Myocyte (in vitro differentiated cells): ENCODE measurements around the gene ALB. TPM values are rescaled to one million over a fixed set of nuclear protein-coding genes. Genes with fewer than 3 reads are reported as not detected.
"Not testable (repeated sequence)": the region's sequence is repeated elsewhere in the genome, so short reads cannot be mapped to it uniquely, and the experiment has no call there.

Experiments
- DNase-seq: peaks from one replicate; pipeline ENCODE4 v3.0.0-alpha.2; 2012; ENCODE audit warnings: low read depth
- polyA plus RNA-seq: library from polyadenylated mRNA; unstranded; fragments of >200 nt; gene quantifications from one replicate; pipeline ENCODE4 v1.2.1, GENCODE V29; 2012; ENCODE audit warnings: missing spikeins
- total RNA-seq: library from RNA; depleted of rRNA; stranded (reverse); fragments of >200 nt; gene quantifications from 2 replicates; pipeline ENCODE4 v1.2.3, GENCODE V29; 2014

Gene ALB
- not detected in 2 replicates for total RNA-seq
- polyA plus RNA-seq, result not detected

- no peak for DNase-seq
Measured at GRCh38 chr4:73404042-73404441, at the start of gene ALB. ALB (plus strand) TSS chr4:73404287; CDS start chr4:73404328, 41 bp downstream.

DNA sequence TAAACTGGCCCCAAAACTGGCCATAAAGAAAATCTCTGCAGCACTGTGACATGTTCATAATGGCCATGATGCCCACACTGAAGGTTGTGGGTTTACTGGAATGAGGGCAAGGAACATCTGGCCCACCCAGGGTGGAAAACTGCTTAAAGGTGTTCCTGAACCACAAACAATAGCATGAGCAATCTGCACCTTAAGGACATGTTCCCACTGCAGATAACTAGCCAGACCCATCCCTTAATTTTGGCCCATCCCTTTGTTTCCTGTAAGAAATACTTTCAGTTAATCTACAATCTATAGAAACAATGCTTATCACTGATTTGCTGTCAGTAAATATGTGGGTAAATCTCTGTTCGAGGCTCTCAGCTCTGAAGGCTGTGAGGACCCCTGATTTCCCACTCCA lies 46.9 kb upstream of the ALB start:
- DNase-seq, result not testable (repeated sequence)

DNA sequence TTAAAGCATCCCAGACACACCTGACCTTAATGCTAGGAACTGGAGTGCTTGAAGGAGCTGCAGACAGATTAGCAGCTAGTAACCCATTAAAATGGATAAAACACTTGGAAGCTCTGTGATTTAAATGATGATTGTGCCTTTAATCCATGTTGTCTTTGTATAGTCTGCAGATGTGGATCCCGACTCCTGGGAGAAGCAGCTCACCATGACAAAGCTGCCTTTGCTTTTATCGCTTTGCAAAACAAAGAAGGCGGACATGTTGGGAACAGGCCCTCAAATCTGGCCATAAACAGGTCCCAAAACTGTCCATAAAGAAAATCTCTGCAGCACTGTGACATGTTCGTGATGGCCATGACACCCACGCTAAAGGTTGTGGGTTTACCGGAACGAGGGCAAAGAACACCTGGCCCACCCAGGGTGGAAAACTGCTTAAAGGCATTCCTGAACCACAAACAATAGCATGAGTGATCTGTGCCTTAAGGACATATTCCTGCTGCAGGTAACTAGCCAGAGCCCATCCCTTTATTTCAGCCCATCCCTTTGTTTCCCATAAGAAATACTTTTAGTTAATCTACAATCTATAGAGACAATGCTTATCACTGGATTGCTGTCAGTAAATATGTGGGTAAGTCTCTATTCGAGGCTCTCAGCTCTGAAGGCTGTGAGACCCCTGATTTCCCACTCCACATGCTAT lies 34.4 kb upstream of the ALB start:
- DNase-seq, result not testable (repeated sequence)

- no peak for DNase-seq
Measured at GRCh38 chr4:73375328-73375741, 28.8 kb upstream of the ALB start.

- DNase-seq, result no peak
Measured at GRCh38 chr4:73376251-73376650, 27.8 kb upstream of the ALB start.

DNA sequence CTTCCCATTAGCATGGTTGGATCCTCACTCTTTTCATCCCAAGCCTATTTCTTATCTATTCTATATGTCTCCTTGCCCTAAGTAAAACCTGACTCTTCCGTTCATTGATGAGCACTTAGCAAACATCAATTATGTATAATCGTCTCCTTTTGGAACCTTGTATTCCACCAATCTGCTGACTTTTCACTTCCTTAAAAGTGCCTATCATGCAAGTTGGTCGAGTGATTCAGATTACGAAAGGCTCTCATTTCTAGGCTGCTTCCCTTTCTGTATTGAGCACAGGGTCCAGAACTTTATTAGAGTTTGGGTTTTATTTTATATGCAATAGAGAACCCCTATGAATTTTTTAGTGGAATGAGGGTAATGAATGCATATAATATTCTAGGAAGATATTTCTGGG lies 27.1 kb upstream of the ALB start:
- no peak for DNase-seq

GRCh38 chr4:73378887-73379286 lies 25.2 kb upstream of the ALB start:
- no peak for DNase-seq

- no peak for DNase-seq
Measured at GRCh38 chr4:73379946-73380345, 24.1 kb upstream of the ALB start.

GRCh38 chr4:73381214-73381613 lies 22.9 kb upstream of the ALB start:
- no peak for DNase-seq

- DNase-seq, result no peak
Measured at GRCh38 chr4:73383452-73383851, 20.6 kb upstream of the ALB start.

DNA sequence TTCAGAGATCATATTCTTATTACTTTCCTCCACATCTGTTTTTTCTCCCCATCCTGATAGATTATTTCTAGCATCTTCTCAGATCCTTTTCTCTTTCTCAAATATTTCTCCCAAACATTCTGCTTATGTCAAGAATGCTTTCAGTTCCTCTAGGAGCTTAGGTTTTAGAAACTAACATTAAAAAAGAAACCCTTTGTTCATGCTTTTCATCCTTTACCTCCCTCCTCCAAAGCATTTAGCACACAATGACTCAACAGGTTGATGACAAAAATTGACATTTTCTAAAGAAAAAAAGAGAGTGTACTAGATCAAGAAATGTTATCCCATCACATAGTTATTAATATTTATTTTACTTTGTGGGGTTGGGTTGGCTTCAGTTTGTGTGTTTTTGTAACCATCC lies 16.5 kb upstream of the ALB start:
- no peak for DNase-seq

GRCh38 chr4:73388887-73389286 lies 15.2 kb upstream of the ALB start:
- DNase-seq, result no peak

DNA sequence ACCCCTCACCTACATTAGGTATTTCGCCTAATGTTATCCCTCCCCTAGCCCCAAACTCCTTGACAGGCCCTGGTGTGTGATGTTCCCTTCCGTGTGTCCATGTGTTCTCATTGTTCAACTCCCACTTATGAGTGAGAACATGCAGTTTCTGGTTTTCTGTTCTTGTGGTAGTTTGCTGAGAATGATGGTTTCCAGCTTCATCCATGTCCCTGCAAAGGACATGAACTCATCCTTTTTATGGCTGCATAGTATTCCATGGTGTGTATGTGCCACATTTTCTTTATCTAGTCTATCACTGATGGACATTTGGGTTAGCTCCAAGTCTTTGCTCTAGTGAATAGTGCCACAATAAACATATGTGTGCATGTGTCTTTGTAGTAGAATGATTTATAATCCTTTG lies 14.4 kb upstream of the ALB start:
- DNase-seq, result not testable (repeated sequence)

DNA sequence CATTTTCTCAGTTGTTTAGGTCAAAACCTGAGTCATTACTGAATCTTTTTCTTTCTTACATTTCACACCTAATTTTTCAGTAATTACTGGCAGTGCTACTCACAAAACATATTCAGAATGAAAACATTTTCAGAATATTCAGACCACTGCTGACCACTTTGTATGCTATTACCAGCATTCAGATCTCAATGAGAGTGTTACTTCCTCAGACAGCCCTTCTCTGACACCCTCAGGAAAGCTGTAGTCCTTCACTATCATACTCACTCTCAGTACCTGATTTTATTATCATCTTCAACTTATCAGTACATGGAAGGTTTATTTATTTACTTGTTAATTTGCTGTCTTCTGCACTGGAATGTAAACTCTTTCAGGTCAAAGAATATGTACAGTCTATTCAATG lies 12.3 kb upstream of the ALB start:
- DNase-seq, result no peak

DNA sequence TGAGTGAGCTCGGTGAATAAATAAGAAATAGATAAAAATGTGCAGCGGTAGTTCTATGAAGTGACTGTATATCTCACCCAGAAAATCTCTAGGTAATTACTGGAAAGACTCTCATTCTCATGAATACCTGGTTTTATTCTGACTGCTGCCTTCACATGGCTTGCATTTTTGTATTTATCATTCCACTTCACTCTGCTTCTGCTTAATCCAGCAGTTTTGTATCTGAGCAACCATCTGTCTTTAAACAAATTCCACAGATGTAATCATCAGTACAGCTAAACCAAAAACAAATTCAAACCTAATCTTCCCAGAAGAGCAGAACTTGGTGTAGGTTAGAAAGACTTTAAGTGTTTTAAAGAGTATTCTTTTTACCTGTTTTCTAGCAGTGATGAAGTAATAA lies 11.2 kb upstream of the ALB start:
- DNase-seq, result no peak

DNA sequence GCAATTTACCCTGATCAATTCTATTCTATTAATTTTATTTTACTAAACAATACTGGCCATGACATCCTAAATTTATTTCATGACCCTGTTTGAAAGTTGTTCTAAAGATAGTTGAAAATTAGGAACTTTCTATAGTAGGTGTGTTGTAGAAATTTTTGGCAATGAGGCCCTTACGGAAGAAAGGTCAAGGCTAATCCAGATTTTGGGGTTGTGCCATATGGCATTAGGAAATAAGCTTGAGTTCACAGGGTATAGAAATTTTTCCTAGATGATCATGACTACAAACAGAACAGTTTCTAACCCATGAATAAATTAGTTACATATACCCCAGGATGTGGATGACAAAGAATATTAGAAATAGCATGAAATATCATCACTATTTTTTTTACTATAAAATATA lies 7.8 kb upstream of the ALB start:
- DNase-seq, result no peak

DNA sequence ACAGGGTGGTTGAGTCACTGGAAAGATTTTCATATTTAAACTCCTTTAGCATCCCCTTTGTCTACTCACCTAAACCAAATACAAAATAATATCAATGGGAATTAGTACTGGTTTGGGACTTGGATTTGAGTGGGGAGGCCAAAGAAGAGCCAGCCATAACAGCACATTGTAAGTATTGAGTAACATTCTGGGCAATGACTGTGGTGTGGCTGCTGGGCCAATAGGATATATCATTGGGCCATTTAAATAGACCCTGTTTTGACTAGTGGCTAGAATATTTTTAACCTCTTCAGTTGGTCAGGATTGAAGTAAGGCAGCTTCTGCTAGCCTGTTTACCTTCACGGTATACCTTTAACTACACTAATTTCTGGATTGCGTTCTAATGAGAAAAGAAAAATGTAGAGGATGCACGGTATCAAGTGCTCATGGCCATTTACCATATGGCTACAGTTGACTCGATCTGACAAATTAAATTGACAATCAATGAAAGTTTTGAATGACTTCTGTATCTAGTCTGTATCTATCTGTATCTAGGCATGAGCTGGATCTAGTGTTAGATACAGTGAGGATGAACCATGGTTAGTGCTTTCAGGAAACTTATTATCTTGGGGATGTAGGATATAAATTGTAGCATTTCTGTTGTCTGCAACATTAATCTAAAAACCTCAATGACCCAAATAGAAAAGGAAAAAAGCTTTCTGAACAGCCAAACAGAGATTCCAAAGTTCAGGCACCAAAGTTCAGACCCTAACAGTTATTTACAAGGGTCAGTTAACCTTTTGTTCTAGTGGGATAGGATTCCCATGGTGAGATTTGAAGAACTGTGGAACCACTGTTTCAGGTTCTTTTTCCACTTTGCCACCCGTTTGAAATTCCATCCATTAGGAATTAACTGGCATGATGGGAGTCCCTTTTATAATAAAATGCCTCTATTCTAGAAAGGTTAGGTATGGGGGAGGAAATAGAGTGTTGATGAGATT lies 6.8 kb upstream of the ALB start:
- DNase-seq, result no peak

- DNase-seq, result no peak
Measured at GRCh38 chr4:73401412-73401811, 2.7 kb upstream of the ALB start.

DNA sequence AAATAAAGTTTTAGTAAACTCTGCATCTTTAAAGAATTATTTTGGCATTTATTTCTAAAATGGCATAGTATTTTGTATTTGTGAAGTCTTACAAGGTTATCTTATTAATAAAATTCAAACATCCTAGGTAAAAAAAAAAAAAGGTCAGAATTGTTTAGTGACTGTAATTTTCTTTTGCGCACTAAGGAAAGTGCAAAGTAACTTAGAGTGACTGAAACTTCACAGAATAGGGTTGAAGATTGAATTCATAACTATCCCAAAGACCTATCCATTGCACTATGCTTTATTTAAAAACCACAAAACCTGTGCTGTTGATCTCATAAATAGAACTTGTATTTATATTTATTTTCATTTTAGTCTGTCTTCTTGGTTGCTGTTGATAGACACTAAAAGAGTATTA lies 370 bp downstream of the ALB start:
- no peak for DNase-seq

- DNase-seq, result no peak
Measured at GRCh38 chr4:73405138-73405537, 1.1 kb downstream of the ALB start.

DNA sequence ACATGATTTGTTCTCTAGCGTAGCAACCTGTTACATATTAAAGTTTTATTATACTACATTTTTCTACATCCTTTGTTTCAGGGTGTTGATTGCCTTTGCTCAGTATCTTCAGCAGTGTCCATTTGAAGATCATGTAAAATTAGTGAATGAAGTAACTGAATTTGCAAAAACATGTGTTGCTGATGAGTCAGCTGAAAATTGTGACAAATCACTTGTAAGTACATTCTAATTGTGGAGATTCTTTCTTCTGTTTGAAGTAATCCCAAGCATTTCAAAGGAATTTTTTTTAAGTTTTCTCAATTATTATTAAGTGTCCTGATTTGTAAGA lies 2.4 kb downstream of the ALB start:
- DNase-seq, result no peak

GRCh38 chr4:73407227-73407673 lies 3.2 kb downstream of the ALB start:
- DNase-seq, result no peak
